ENCODE data around the gene ZNF549.
"Not testable (repeated sequence)": the region's sequence is repeated elsewhere in the genome, so short reads cannot be mapped to it uniquely, and the experiment has no call there.

DNA sequence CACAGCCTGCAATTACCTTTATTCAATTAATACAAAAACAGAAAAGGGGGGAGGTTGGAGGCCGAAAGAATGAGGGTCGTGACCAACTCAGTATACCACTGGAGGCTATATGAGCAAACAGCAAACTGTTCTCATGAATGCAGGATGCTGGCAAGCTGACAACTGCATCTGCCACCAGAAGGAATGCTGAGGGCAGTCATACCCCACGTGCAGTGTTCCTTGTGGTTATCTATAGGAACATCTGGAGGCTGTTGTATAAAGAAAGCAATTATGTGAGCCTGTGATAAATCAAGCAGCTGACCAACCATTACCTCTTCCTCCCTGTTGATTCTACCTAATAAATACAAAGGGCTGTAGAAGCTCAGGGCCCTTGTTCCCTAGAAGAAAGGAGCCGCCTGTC, 9.1 kb upstream of the ZNF549 start:
- TF ChIP-seq YY1 (IDR thresholded peaks at IDR 0.05; ENCODE audit: insufficient read depth, insufficient read length); SUZ12 (IDR thresholded peaks at IDR 0.05; ENCODE audit: extremely low read depth, insufficient read depth, insufficient read length): not testable (repeated sequence)
